ENCODE results near the gene OBSCN.

OBSCN gene

DNA sequence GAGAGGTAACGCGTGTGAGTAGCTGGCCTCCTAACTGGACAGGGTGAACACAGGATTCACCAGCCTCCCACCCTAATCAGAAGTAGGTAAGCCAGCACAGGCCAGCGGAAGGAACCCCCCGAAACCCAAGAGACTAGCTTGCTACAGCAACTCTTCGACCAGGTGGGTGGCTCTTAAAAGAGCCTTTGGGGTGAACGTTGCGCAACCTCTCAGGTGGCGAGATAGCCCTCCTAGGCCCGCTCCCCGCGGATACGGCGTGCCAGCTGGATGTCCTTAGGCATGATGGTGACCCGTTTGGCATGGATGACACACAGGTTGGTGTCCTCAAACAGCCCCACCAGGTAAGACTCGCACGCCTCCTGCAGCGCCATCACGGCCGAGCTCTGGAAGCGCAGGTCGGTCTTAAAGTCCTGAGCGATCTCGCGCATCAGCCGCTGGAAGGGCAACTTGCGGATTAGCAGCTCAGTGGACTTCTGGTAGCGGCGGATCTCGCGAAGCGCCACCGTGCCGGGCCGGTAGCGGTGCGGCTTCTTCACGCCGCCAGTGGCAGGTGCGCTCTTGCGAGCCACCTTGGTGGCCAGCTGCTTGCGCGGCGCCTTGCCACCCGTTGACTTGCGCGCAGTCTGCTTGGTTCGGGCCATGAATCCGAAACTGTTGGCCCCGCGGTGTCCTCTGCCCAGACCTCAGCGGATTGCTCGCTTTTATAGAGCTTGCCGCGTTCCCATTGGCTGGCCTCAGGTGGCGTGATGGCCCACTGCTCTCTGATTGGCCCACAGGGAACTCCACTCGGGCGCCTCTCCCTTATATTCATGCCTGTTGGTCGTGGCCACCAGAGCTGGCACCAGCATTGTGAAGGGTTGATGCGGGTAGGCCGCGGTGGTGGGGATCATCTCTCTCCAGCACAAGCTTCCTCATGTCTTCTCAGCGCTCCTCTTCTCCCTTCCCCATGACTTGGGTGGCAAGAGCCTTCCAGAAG lies 217.1 kb downstream of the OBSCN start:
- no peak for DNase-seq

DNA sequence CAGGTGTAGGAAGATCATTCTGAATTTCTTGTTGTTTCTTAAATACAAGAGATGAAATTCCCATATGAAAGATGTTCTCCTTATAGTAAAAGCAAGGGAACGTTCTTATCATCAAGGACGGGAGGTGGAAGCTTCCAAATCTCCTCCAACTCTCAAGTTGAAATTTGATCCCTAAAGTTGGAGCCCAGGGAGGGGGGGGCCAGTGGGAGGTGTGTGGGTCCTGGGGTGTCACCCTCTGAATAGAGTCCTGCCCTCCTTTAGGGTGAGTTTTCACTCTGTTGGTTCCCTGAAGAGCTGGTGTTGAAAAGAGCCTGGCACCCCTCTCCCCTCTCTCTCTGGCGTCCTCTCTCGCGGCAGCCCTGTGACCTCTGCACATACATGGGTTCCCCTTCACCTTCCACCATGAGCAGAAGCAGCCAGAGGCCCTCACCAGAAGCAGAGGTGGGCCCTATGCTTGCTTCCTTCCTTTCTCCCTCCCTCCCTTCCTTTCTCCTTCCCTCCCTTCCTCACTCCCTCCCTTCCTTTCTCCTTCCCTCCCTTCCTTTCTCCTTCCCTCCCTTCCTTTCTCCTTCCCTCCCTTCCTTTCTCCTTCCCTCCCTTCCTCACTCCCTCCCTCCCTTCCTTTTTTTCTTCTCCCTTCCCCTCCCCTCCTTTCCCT lies 218.8 kb downstream of the OBSCN start:
- no peak for DNase-seq

DNA sequence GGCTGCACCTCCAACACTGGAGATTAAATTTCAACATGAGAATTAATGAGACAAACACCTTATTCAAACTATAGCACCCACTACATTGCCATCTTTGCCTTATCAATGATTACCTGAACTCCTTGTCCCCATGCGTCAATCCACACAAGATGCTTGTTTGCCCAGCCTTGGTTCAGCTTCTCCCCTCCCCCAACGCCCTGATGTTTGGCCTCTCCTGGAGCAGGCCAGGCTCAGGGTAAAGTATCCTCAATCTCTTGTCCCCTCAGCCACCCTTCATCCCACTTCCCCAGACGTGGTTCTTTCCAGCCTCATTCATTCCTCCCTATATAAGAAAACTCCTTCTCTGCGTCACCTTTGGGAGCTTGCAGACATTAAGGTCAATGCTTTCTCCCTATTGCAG lies 220.6 kb downstream of the OBSCN start:
- no peak for DNase-seq

Measured in activated gamma-delta T cell (primary cell).